Activated CD4-positive, alpha-beta T cell treated with anti-CD3 and anti-CD28 coated beads, Interleukin-10, Interleukin-2, amounts not matched to agents 100 ng/mL and 50 ng/mL, durations not matched to agents 16 hours and 8 hours (primary cell): ENCODE data around the gene AGFG1.
A peak's percentile ranks its signal among the peaks of the same experiment; 100 is the strongest.

ENCODE experiments used
- DNase-seq: peaks from one replicate; pipeline ENCODE4 v3.0.0-alpha.2; 2020

The AGFG1 gene

DNA sequence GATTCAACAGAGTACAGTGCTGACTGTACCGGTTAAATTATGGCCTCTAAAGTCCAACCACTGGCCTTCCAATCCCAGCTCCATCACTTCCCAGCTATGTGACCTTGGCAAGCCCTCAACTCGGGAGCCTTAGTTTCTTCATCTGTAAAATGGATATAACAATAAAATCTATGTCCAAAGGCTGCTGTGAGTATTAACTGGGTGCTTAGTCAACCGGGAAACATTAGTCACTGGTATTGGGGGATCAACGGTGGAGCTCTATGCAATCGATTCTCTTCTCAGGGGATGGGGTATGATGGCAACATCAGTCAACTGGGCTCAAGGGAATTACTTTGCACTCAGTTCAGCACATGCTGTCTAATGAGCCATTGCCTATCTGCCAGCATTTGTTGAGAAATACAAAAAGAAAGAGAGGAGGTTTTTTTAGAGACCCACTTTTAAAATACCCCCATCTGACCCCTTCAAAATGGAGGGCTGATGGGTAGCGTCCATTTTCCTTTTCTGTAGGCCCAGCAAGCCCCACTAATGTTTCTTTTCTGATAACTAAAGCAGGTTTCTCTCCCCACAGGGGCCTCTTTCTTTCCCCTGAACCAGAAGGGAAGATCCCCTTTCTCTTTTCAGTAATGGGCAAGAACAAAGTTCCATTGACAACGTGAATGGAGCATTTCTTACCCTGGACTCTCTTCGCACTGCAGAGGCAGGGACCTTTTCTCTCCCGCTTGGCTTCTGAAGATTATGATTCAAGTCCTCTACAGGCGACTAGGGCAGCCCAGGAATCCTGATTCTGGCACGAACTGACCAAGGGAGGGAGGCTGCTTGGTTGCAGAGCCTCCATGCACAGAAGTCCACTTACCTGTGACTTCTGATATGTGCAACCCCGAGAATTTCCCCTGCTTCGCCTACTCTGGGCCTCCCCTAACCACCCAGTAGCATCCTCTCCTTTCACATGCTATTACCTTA is 8.7 kb upstream of the AGFG1 start:
- peak; percentile 69 for DNase-seq

DNA sequence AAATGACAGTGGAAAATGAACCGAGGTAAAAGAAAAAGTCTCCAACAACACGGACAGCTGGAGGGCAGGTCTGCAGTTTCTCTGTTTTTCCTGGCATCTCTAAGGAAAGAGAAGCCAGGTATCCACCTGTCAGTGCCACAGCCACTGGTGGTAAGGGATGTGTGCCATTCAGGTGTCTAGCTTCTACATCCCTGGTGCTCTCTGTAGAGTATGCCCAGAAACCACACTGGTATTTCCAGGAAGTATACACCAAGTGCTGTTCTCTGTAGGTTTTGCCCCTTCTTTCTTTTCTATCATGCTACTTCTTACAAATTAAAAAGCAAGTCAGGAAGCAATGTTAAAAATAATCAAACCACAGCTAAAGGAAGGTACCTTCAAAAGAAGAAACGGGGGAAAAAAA is 7.6 kb upstream of the AGFG1 start:
- DNase-seq = peak; percentile 69

GRCh38 chr2:227464851-227465250 is 7.1 kb upstream of the AGFG1 start:
- DNase-seq = no peak

DNA sequence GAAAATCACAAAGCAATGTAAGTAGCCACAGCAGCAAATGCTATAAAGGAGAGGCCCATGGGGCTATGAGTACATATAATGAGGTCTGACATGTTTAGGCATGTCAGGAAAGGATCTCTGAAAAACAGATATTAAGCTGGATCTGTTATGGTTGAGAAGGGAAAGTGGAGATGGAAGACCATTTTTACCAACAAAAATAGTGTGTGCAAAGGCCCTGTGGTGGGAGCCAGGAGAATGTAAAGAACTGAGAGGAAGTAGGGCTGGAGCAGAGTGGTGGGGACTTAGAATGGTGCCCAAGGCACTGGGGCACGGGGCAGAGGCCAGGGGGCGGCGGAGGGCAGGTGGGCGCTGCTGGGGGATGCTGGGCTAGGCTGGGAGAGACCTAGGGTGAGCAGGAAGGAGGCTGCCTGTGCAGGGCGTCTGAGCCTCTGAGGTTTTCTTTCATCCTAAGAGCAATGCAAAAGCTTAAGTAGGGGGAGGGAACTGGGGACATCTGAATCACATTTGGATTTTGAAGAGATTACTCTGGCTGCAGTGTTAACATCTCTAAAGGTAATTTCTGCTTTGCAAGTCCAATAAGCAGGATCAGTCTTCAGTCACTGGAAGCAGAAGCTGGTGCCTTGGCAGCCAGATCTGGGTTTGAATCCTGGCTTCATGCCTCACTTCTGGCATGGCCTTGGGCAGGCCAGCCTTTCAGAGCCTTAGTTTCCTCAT is 4.9 kb upstream of the AGFG1 start:
- no peak for DNase-seq

- no peak for DNase-seq
These were observed 544 bp upstream of the AGFG1 start for GRCh38 chr2:227471412-227471811.

DNA sequence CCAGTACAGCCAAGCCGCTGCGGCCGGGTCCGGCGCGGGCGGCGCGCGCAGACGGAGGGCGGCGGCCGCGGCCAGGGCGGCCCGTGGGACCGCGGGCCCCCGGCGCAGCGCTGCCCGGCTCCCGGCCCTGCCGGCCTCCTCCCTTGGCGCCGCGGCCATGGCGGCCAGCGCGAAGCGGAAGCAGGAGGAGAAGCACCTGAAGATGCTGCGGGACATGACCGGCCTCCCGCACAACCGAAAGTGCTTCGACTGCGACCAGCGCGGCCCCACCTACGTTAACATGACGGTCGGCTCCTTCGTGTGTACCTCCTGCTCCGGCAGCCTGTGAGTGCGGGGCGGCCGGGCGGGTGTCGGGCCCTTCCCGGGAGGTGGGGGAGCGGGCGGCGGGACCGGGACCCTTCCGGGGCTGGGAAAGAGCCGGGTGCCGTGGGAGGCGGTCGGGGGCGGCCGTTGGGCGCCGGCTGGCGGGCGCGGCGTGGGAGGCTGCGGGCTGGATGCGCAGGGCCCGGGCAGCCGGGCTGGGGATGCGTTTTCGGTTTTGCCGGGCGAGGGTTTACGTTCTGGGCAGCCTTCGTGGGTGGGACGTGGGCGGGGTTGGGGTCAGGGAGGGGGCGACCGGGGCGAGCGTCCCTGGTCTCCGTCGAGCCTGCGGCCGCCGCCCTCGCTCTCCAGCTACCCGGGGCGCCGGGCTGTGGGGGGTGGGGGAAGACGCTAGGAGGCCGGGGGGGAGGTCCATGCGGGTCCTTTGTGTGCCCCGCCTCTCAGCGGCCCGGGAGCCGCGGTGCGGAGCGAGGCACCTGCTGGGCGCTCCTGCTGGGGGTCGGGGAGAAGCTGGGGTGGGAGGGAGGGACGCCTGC is 537 bp downstream of the AGFG1 start:
- DNase-seq = peak; percentile 54

DNA sequence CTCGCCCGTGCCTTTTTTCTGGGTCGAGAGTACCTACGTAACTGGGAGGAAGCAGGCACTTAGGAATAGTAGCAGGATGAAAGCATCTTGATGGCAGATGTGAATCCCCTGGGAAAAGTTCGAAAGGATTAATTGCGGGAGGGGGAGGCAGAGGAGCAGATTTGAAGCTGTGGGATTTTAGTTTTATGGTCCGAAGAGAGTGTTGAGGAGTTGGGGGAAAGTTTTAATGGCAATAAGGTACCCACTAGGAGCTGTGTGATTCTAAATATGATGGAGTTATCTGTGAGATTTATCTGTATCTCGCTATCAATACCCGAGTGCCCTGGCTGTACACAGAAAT is 1.1 kb downstream of the AGFG1 start:
- DNase-seq = no peak

DNA sequence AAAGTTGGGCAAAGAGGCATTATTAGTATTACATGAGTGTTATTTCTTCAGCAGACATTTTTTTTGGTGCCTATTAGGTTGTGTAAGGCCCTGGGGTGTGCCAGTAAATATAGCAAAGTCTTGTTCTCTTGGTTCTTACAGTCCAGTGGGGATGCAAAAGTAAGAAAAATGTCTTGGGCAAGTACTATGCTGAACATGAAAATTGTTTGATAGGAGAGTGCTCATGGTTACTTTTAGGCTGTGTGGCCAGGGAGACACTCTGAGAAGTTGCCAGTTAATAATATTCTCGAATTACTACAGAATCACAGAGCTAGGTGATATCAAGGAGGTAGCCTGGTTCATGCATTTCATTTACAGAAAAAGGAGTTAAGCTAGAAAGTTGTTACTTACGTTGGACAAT is 1.9 kb downstream of the AGFG1 start:
- no peak for DNase-seq

DNA sequence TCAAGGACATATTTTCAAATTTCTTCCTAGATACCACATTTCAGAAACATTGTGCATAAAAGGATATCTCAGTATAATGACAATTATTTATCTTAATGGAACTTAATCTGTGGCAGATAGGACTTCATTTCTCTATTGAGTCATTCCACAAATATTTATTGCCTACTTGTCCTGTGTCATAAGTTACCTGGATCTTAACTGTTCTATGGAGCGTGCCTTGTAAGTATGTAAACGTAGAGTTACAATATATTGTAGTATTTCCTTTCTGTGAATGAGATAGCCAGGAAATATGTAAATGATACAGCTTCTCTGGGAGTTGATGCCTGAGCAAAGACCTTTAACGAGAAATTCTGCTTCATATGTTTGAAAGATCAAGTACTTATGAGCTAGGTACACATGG is 2.5 kb downstream of the AGFG1 start:
- DNase-seq = no peak

DNA sequence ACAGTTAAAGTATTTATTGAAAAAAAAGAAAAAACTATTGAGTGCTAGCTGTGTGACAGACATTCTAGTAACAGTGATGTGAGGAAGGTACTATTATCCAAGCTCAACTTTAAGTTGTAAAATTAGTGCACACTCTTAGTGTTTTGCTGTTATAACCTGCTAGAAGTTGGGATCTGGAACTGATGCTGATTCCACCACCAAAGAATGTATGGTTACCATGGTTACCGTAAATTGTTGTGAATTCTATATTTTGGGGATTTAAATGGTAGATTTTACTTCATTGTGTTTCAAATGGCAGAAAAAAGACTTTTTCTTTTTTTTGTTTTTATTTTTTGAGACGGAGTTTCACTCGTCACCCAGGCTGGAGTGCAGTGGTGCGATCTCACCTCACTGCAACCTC is 5.3 kb downstream of the AGFG1 start:
- DNase-seq = no peak

- peak; percentile 26 for DNase-seq
These were observed 8.0 kb downstream of the AGFG1 start for GRCh38 chr2:227479865-227480475.

DNA sequence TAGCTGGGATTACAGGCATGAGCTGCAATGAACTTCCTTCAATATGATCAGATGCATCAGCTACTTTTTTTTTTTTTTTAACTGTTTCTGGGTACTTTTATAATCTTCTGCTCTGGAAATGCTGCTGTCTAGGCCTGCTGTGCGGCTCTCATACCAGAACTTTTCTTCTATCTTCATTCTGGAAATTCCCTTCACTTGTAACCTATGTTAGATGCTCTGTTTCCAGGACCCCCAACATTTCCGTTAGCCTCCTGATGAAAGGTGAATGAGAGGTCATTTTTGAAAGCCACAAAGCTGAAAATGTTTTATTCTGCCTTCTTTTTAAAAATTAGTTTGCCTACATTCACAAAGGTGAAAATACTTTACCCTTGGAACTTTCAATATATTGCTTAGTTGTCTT is 8.6 kb downstream of the AGFG1 start:
- peak; percentile 21 for DNase-seq

DNA sequence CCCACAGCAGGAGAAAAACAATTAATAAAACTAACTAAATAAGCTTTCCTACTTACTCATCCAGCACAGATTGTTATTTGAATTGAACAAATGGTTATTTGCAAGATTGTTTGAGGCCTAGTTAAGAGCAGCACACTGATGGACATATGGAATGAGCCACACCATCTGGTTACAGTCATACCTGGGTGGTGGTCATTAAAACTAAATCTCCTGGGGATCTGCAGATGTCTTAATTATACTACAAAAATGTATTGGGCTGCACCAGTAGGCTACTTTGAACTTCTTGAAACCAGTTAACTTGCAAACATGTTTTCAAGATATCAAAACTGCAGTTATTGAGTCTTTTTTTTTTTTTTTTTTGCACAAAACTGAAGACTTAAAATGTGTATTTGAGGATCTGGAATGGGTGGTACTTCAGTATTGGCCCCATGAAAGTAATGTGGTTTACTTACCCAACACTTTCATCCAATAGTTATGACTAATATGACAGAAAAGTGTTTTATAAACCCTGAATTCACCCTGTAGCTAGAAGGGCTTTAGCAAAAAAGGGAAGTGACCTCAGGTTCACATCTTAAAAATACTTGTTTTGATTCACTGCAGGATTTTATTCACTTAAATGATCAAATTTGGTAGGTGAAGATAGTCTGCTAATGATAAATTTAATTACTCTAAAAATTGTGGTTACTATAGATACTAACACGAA is 10.8 kb downstream of the AGFG1 start:
- peak; percentile 51 for DNase-seq

- no peak for DNase-seq
These were observed 13.5 kb downstream of the AGFG1 start for GRCh38 chr2:227485429-227485828.

DNA sequence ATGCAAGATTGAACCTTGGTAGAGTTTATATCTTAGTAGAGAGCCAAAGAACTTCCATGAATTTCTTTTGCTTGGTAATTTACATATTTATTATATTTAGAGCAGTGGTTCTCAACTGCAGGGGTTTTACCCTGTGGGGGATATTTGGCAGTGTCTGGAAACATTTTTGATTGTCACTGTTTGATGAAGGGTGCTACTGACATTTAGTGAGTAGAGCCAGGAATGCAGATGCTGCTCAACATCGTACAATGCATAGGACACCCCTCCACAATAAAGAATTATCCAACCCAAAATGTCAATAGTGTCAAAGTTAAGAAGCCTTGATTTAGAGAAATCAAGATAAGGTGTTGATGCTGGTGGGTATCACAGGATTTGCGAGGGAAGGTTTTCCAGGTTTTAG is 14.7 kb downstream of the AGFG1 start:
- no peak for DNase-seq

- DNase-seq = no peak
These were observed 16.1 kb downstream of the AGFG1 start for GRCh38 chr2:227488045-227488444.

GRCh38 chr2:227491386-227491785 is 19.4 kb downstream of the AGFG1 start:
- no peak for DNase-seq

GRCh38 chr2:227493524-227493923 is 21.6 kb downstream of the AGFG1 start:
- DNase-seq = no peak

GRCh38 chr2:227497158-227497557 is 25.2 kb downstream of the AGFG1 start:
- DNase-seq = no peak

DNA sequence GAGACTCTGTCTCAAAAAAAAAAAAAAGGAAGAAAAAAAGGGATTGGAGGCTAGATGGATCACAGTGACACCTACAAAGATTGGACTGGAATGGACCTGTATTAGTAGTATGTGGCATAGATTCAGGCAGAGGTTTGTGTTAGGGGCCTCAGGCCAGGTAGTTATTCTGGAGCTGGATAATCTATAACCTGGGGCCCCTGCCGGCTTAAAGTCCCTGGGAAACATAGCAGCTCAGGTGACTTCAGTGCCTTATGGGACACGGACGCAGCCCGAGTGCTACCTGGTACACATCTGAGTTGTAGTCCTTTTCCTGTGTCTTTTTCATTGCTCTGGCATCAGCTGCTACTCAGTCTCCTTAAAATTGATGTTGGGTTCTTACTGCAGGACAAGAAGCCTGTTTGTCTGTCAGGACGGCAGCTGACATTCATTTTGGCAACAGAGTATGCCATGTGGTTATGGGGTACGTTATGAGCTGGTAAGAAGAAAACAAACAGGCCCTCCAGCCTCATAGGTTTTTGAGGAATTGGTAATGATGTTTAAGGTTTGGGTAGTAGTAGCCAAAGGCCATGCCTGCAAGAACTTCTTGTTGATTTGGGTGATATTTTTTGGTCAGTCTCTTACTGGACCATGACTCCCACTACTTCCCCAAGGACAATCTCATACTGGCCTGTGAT is 27.8 kb downstream of the AGFG1 start:
- DNase-seq = no peak

DNA sequence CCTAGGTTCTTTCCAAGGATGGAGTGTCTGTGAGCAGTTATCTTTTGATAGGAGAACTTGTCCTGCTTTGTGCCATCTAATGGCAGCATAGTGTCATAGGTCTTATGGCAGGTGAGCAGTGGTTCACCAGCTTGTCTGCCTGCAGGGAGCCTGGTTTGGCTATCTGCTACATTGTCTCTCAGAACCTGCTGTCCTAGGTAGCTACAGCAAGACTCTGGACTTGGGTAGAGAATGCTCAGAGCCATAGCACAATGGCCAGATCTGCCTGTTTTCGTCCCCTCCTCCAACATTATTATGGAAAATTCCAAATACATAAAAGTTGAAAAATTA is 28.3 kb downstream of the AGFG1 start:
- no peak for DNase-seq
